AG09319 (cell line): Measurements from ENCODE around the gene ANKHD1.

Experiments
- DNase-seq: peaks from one replicate; pipeline ENCODE4 v3.0.0-alpha.2; 2010; ENCODE audit warnings: low read depth; ENCODE audit errors: extremely low read depth
- CTCF ChIP-seq: IDR thresholded peaks from 2 replicates; pipeline ENCODE4 v1.5.1; 2011; ENCODE audit warnings: low read depth, mild to moderate bottlenecking, inconsistent platforms, low read length, moderate library complexity

ANKHD1 gene

GRCh38 chr5:140365941-140366340, 35.7 kb upstream of the ANKHD1 start:
- no peak for DNase-seq
- TF ChIP-seq CTCF: no peak

GRCh38 chr5:140366589-140367255, 34.9 kb upstream of the ANKHD1 start:
- no peak for TF ChIP-seq CTCF
- DNase-seq: no peak

GRCh38 chr5:140367256-140368013, 34.2 kb upstream of the ANKHD1 start:
- DNase-seq: no peak
- TF ChIP-seq CTCF: no peak

GRCh38 chr5:140371356-140372151, 30.1 kb upstream of the ANKHD1 start:
- no peak for DNase-seq
- TF ChIP-seq CTCF: no peak

GRCh38 chr5:140372971-140373487, 28.6 kb upstream of the ANKHD1 start:
- DNase-seq: peak; percentile 45
- TF ChIP-seq CTCF: peak; percentile 83

GRCh38 chr5:140381351-140381750, 20.3 kb upstream of the ANKHD1 start:
- no peak for TF ChIP-seq CTCF

More at GRCh38 chr5:140381351-140381750, 20.3 kb upstream of the ANKHD1 start:
- DNase-seq: no peak
